Inferior parietal cortex (tissue), 1 donor: ENCODE measurements around the gene KRT7.
"Not testable (repeated sequence)": the region's sequence is repeated elsewhere in the genome, so short reads cannot be mapped to it uniquely, and the experiment has no call there.

Experiments used
- DNase-seq: peaks from one replicate; pipeline ENCODE4 v3.0.0-alpha.2; 2016; ENCODE audit errors: extremely low spot score

Gene KRT7

DNA sequence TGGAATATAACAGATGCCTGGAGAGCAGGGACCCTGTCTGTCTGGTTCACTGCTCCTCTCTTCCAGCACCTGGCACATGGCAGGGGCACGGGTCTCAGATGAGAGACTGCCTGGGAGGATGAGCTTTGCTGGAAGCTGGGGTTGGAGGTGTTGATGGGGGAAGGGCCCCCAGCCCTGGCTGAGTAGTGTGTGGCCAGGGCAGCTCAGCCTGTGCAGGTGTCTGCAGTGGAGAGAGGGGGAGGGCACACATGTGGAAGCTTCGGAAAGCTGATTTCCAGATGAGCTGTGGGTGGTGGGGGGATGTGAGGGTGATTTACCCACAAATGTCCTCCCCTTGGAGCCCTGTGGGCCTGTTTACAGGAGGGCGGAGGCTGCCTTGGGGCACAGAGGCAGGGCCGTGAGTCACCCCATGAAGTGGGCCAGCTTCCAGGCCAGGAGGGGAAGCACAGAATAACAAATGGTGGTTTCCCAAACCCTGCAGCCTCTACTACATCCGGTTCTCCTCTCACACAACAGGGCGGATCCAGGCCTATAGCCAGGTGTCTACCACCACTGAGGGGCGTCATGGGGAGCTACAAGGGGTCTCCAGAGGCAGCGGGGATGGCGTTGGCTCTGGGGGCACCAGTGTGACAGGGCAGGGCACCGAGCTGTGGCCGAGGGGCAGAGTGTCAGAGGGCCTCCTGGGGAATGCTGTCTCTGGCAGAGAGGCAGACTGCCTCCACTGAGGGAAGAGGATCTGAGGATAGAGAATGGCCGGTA, 11.0 kb downstream of the KRT7 start:
- no peak for DNase-seq

DNA sequence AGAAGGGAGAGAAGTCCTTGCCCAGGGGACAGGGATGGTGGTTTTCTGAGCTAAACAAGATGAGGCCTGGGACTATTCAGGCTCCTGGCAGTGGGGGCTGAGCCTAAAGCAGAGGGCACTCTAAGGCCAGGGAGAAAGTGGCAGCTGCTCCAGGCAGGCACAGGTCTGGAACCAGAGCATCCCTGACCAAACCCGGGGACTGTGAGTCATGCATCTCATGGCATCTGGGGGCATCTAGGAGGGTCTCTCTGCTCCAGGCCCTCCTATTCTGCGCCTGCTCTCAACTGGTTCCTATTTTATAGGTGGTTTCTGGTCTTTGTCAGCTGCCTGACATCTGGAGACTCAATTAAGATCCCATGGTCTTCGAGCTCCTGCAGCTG, 11.6 kb downstream of the KRT7 start:
- DNase-seq = no peak

DNA sequence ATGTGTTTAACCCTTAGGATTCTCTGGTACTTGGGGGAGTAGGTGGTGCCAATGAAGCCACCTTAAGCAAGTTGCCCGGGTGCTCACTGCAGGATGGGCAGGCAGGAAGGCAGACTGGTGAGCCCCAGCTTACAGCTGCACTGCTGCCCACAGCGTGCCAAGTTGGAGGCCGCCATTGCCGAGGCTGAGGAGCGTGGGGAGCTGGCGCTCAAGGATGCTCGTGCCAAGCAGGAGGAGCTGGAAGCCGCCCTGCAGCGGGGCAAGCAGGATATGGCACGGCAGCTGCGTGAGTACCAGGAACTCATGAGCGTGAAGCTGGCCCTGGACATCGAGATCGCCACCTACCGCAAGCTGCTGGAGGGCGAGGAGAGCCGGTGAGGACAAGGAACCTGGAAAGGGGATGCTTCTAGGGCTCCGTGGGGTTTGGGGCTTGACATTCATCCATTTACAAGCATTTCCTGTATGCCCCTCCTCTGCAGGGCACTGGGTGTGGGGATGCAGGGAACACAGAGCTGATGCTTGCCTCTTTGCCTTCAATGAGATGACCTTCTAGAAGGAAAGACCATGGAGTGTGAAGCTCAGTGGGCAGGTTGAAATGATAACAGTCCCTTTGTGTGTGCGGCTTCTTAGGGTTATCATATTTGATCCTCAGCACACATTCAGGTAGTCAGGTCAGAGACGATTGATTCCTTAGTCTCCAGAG, 12.4 kb downstream of the KRT7 start:
- no peak for DNase-seq

DNA sequence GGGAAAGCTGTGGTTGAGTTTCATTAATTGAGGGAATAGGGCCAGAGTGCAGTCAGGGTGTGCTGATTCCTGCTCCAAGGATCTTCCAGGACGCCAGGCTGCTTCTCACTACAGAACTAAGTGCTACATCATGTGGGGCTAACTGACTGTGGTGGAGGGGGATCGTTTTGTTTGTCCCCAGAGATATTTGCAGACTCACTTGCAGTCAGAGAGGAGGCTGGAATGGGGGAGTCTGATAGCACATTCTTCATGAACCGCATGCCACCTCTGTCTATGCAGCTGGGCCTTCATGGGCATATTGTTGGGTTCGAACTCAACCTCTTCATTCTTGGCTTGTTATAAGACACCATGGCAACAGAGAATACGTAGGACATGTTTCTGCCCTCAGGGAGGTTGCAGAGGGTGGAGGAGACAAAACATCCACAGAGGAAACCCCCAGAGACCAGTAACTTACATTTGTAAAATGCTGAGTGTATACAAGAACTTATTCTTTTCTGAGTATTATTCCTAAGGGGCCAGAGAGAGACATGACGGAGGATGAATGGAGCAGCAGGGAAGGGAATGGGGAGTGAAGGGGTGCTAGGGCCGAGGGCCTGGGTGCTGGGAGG, 13.0 kb downstream of the KRT7 start:
- DNase-seq = no peak

GRCh38 chr12:52246720-52247621, 13.9 kb downstream of the KRT7 start:
- no peak for DNase-seq

GRCh38 chr12:52247622-52248540, 14.8 kb downstream of the KRT7 start:
- DNase-seq = no peak

GRCh38 chr12:52248541-52249461, 15.8 kb downstream of the KRT7 start:
- no peak for DNase-seq

GRCh38 chr12:52249511-52250047, 16.5 kb downstream of the KRT7 start:
- no peak for DNase-seq

GRCh38 chr12:52250048-52250990, 17.3 kb downstream of the KRT7 start:
- no peak for DNase-seq

- no peak for DNase-seq
These were observed 18.5 kb downstream of the KRT7 start for GRCh38 chr12:52251367-52252051.

GRCh38 chr12:52252175-52252615, 19.2 kb downstream of the KRT7 start:
- DNase-seq = not testable (repeated sequence)

DNA sequence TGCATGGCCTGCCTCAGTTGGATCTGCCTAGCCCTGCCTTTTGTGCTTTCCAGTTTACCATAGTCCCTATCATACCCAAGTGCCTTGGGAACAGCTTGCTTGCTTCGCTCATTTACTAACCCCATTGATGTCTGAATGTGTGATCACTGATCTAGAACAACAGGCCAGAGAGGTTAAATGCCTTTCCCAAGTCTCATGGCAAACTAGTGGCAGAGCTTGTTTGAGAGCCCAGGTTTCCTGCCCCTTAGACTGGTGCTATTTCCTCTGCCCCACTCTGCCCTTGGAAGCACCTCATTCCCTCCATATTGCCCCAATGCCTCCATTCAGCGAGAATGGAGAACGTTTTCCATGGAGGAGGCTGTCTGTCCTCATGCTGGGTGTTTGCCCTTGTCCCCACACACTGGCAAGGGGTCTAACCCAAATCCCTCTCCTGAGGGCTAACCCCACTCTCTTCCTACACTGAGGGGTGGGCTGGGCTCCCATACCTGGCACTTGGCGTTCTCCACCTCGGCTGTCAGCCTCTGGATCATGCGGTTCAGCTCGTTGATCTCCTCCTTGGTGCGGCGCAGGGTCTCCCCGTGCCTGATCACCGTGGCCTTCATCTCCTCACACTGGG, 19.8 kb downstream of the KRT7 start:
- DNase-seq = no peak

- DNase-seq = no peak
These were observed 20.5 kb downstream of the KRT7 start for GRCh38 chr12:52253391-52254179.

GRCh38 chr12:52254180-52254964, 21.3 kb downstream of the KRT7 start:
- no peak for DNase-seq

DNA sequence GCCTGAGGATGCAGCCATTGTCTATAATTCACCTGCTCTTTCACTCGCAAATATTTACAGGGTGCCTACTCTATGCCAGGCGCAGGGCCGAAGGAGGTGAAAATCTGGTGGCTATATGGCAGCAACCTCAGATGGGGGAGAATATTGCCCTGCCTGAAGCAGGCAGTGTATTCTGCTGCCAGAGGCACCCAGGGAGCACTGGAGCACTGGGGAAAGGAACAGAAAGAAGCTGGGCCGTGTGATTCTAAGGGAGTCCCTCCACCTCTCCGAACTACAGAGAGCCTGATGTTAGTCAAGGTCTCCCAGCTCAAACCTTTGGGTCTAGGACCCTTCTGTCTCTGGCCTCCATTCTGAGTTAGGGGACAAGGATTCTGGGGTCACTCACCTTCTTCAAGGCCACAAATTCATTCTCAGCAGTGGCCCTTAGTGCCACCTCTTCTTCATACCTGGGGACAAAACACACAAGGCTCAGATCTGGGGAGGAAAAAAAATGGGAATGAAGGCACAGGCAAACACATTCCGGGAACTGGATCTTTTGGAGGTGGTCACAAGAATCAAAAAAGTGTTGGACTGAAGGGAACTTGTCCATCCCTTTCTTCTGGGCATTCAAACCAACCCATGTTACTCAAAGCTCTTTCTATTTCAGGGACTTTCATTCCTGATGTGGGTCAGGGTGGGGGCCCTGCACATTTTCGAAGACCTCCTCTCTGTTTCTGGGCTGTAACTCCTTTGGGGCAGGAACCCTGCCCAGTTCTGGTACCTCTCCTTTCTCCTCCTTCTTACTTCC, 22.1 kb downstream of the KRT7 start:
- DNase-seq = no peak
